ENCODE data around the gene PIP4K2C. TPM values are rescaled to one million over a fixed set of nuclear protein-coding genes. Genes with fewer than 3 reads are reported as not detected.

PIP4K2C gene
- total and polyA plus RNA-seq, 2 of the 4 experiments (the other 2 are of a cell fraction): 12.5 to 23.1 TPM

- Histone ChIP-seq H3K56ac (ENCODE audit: extremely low read depth, insufficient read depth, low read length) (no peak overlapping the region), H2BK5ac (ENCODE audit: low read depth, low read length, poor library complexity, severe bottlenecking) (no peak overlapping the region), H3K36me3 (ENCODE audit: control insufficient read depth, insufficient read depth, low read length) (no peaks in the 10 kb centered on the region), H3K18ac (ENCODE audit: low read depth, low read length) (no peak overlapping the region), H2AK5ac (ENCODE audit: low read depth, low read length) (no peak overlapping the region), H2AFZ (replicated peaks; ENCODE audit: low read length, poor library complexity) (no peak overlapping the region), H3K23ac (ENCODE audit: low read depth, low read length) (no peak overlapping the region), H4K20me1 (ENCODE audit: insufficient read depth, low read length) (no peaks in the 10 kb centered on the region), H2AK9ac (replicated peaks; ENCODE audit: low read depth, low read length, poor library complexity) (peak overlapping the region; percentile 39), H4K8ac (ENCODE audit: low read depth in 2 of 2, low read length in 2 of 2) (no peak overlapping the region), H3K27ac (ENCODE audit: insufficient read depth, low read length) (no peak overlapping the region), H3K4me3 (ENCODE audit: insufficient read depth, low read depth, low read length) (no peak overlapping the region), H3K9ac (ENCODE audit: low read depth, low read length) (no peak overlapping the region), H2BK20ac (ENCODE audit: low read depth, low read length) (no peak overlapping the region), H4K91ac (ENCODE audit: insufficient read depth, low read depth, low read length) (no peak overlapping the region), H3K9me3 (ENCODE audit: control insufficient read depth, insufficient read depth, low read length) (no peaks in the 10 kb centered on the region), H3K27me3 (ENCODE audit: control insufficient read depth, insufficient read depth, low read length) (peaks cover 43% of the 10 kb centered on the region), H3K4me1 (ENCODE audit: control insufficient read depth, insufficient read depth, low read length) (peaks cover 3% of the 10 kb centered on the region), H3K14ac (replicated peaks; ENCODE audit: low read depth, low read length) (no peak overlapping the region; the same call in 1 of the 2 replicates), H3K9me1 (ENCODE audit: insufficient read depth, low read length) (peaks cover 7% of the 10 kb centered on the region; the same call in 1 of the 2 replicates), H3K79me1 (ENCODE audit: low read depth in 1 of 2, low read length in 2 of 2) (peaks cover 0 to 4% of the 10 kb centered on the region in 2 experiments; a peak in 1 of 4 replicates), H4K5ac (ENCODE audit: low read depth, low read length) (no peak overlapping the region), H3K4me2 (ENCODE audit: low read depth, low read length) (no peak overlapping the region), H3K4ac (ENCODE audit: low read depth, low read length) (no peak overlapping the region), H2BK15ac (ENCODE audit: low read depth, low read length) (no peak overlapping the region), H2BK120ac (ENCODE audit: low read depth, low read length) (no peak overlapping the region)
- ChIA-PET POLR2A (ENCODE audit: unreplicated experiment) (no interaction called here), CTCF (interaction anchor here (1.0 kb wide), 1 partner anchor 79 kb away, joined by 3 read pairs; the partner anchor contains the start of gene B4GALNT1)
- dilution Hi-C loops (cut with HindIII; ENCODE audit: low sequenced_read_pairs, unreplicated experiment): loop anchor here (25.0 kb wide), 1 partner anchor 109 kb away; no protein-coding TSS in a partner anchor
- TF ChIP-seq SMC3 (IDR thresholded peaks at IDR 0.05; ENCODE audit: low read depth, low read length) (no peak), POLR2A (IDR thresholded peaks at IDR 0.05; ENCODE audit: low read depth, low read length) (no peak)
- DNase-seq (no peak), ATAC-seq (ENCODE audit: low read depth) (no peak)
- BruUV-seq (replicated peaks): no TSS peak
- in situ Hi-C loops (cut with MboI; ENCODE audit: low sequenced_read_pairs): no loop called here
- intact Hi-C loops (cut with micrococcal nuclease): no loop called here
- WGBS, 2 experiments (ENCODE audit: extremely low coverage in 2 of 2, insufficient read length in 1 of 2): 57% methylated on average over 1 of the region's 7 CpGs; no CpG with 5 or more reads in 1 of the 2 experiments
These were observed 37.4 kb upstream of the PIP4K2C start for GRCh38 chr12:57553343-57554202.

Data from IMR-90 (cell line).